ENCODE data around the gene AOAH. TPM values are rescaled to one million over a fixed set of nuclear protein-coding genes. Genes with fewer than 3 reads are reported as not detected.
"Not testable (repeated sequence)": the region's sequence is repeated elsewhere in the genome, so short reads cannot be mapped to it uniquely, and the experiment has no call there.

The AOAH gene
- total and polyA plus RNA-seq, 8 donors, result 1.6 to 35.8 (median 4.3) TPM; not detected in 1

DNA sequence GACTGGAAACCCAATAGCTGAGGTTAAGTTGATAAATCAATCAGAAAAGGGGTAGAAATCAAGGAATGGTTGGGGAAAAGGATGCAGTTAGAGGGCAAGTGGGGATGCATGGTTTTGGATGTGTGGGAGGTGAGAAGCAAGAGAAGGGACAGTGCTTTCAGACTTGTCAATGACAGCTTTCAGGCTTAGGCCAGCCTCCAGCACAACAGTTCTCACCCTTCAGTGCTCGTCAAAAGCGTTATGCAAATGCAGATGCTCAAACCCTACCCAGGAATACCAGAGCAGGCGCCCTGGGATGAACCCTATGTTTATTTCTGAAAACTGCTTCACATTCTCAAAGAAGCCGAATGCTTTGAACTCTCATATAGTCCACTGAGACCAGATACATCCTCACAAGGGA is 74.0 kb downstream of the AOAH start:
- 89 to 94% (median 92%) methylated on average over 4 of the region's 4 CpGs for WGBS, 5 donors
- no peak for TF ChIP-seq POLR2A (IDR thresholded peaks at IDR 0.05)
- TF ChIP-seq, protein P1, sequence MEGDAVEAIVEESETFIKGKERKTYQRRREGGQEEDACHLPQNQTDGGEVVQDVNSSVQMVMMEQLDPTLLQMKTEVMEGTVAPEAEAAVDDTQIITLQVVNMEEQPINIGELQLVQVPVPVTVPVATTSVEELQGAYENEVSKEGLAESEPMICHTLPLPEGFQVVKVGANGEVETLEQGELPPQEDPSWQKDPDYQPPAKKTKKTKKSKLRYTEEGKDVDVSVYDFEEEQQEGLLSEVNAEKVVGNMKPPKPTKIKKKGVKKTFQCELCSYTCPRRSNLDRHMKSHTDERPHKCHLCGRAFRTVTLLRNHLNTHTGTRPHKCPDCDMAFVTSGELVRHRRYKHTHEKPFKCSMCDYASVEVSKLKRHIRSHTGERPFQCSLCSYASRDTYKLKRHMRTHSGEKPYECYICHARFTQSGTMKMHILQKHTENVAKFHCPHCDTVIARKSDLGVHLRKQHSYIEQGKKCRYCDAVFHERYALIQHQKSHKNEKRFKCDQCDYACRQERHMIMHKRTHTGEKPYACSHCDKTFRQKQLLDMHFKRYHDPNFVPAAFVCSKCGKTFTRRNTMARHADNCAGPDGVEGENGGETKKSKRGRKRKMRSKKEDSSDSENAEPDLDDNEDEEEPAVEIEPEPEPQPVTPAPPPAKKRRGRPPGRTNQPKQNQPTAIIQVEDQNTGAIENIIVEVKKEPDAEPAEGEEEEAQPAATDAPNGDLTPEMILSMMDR (IDR thresholded peaks at IDR 0.05), result no peak
- TF ChIP-seq POLR2AphosphoS5 (IDR thresholded peaks at IDR 0.05), result no peak
- no peak for TF ChIP-seq EP300 (IDR thresholded peaks at IDR 0.05)
- Histone ChIP-seq H3K36me3 (no peaks in the 10 kb centered on the region), H3K27me3 (no peaks in the 10 kb centered on the region), H3K27ac (no peak overlapping the region), H3K4me1 (no peaks in the 10 kb centered on the region), H3K4me3 (no peak overlapping the region), H3K9me3 (no peaks in the 10 kb centered on the region)
- intact Hi-C loops (cut with DNase I; ENCODE audit: low total_unique reads), result no loop called here
- DNase-seq, result no peak

- DNase-seq; intact Hi-C loops (cut with DNase I; ENCODE audit: low total_unique reads); H3K4me3 ChIP-seq; H3K27ac ChIP-seq; H3K9me3 ChIP-seq; H3K36me3 ChIP-seq; H3K4me1 ChIP-seq; H3K27me3 ChIP-seq: not testable (repeated sequence)
- 94 to 97% (median 96%) methylated on average over 6 of the region's 6 CpGs for WGBS, 5 donors
Observed at GRCh38 chr7:36649319-36649718, 75.0 kb downstream of the AOAH start.

- H3K27ac ChIP-seq, result no peak overlapping the region
- DNase-seq, result no peak
- no peaks in the 10 kb centered on the region for H3K9me3 ChIP-seq
- intact Hi-C loops (cut with DNase I; ENCODE audit: low total_unique reads), result no loop called here
- no peak for TF ChIP-seq EP300 (IDR thresholded peaks at IDR 0.05)
- no peak for TF ChIP-seq POLR2AphosphoS5 (IDR thresholded peaks at IDR 0.05)
- TF ChIP-seq POLR2A (IDR thresholded peaks at IDR 0.05), result no peak
- TF ChIP-seq, protein P1 (IDR thresholded peaks at IDR 0.05), result no peak
- H3K36me3 ChIP-seq, result no peaks in the 10 kb centered on the region
- no peaks in the 10 kb centered on the region for H3K4me1 ChIP-seq
- no peak overlapping the region for H3K4me3 ChIP-seq
- H3K27me3 ChIP-seq, result no peaks in the 10 kb centered on the region
Observed at GRCh38 chr7:36648441-36648840, 75.9 kb downstream of the AOAH start.

GRCh38 chr7:36644625-36645422 is 79.5 kb downstream of the AOAH start:
- Histone ChIP-seq H3K27ac (no peak overlapping the region), H3K4me3 (no peak overlapping the region), H3K4me1 (no peaks in the 10 kb centered on the region), H3K27me3 (no peaks in the 10 kb centered on the region), H3K9me3 (no peaks in the 10 kb centered on the region), H3K36me3 (no peaks in the 10 kb centered on the region)
- DNase-seq, result no peak
- TF ChIP-seq POLR2AphosphoS5 (IDR thresholded peaks at IDR 0.05) (no peak), POLR2A (IDR thresholded peaks at IDR 0.05) (no peak), EP300 (IDR thresholded peaks at IDR 0.05) (no peak)
- TF ChIP-seq, protein P1 (IDR thresholded peaks at IDR 0.05), result no peak
- 63 to 82% (median 75%) methylated on average over 3 to 4 of the region's 4 CpGs for WGBS, 5 donors
- intact Hi-C loops (cut with DNase I; ENCODE audit: low total_unique reads), result no loop called here

DNA sequence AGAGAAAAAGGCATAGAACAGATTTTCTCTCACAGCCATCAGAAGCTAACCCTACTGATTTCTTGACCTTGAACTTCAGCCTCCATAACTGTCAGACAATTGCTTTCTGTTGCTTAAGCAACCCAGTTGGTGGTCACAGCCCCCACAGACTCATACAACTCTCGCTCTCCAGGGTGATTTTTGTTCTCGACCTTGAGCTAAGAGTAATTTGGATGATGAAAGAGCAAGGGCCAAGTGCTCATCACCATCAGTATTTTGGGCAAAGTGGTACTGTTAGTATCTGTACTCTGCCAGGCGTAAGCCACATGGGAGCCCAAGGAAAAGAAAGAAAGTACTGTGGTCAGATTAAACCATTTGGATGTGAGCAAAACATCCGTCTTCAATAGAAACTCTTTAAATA is 81.9 kb downstream of the AOAH start:
- Histone ChIP-seq H3K27me3 (no peaks in the 10 kb centered on the region), H3K9me3 (no peaks in the 10 kb centered on the region), H3K4me1 (no peaks in the 10 kb centered on the region), H3K36me3 (peaks cover 0 to 2% (median 0%) of the 10 kb centered on the region in 4 donors), H3K27ac (no peak overlapping the region), H3K4me3 (no peak overlapping the region)
- TF ChIP-seq POLR2A (IDR thresholded peaks at IDR 0.05) (no peak), EP300 (IDR thresholded peaks at IDR 0.05) (no peak), POLR2AphosphoS5 (IDR thresholded peaks at IDR 0.05) (no peak)
- TF ChIP-seq, protein P1 (IDR thresholded peaks at IDR 0.05), result no peak
- intact Hi-C loops (cut with DNase I; ENCODE audit: low total_unique reads), result no loop called here
- WGBS, 5 donors, result 87 to 93% (median 90%) methylated on average over 4 of the region's 4 CpGs
- DNase-seq, result no peak
